Measurements from ENCODE around the gene C1QTNF6.

DNA sequence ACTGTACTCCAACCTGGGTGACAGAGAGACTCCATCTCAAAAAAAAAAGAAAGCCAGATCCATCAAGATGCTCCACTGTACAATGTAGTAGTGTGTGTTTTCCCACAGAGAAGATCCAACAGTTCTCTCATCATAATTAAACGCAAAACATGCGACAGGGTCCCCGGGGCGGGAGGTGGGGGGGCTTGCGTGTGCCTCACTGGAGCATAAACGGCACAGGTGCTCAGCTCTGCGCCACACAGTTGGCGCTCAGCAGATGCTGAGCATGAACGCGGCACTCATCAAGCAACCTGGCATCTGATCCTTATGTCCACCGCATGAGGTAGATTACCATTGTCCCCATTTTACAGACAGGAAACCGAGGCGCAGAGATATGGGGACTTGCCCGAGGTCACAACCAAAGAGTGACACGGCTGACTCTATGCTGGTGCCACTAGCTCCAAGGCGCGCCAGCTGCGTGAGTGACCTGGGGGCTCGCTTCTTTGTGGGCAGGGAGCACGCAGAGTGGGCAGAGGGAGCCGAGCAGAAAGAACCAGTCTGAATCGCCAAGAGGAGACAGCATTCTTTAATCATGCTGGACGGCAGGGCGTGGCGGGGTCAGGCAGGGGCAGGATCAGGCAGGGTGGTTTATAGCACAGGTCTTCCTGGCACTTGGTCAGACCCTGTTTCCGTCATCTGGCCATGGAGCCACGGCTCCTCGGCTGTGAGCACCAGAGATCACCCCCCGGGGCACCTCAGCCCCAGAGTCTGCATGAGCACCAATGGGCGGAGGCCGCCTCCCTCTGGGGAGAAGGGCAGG, 8.2 kb downstream of the C1QTNF6 start:
- TF ChIP-seq, protein P1, sequence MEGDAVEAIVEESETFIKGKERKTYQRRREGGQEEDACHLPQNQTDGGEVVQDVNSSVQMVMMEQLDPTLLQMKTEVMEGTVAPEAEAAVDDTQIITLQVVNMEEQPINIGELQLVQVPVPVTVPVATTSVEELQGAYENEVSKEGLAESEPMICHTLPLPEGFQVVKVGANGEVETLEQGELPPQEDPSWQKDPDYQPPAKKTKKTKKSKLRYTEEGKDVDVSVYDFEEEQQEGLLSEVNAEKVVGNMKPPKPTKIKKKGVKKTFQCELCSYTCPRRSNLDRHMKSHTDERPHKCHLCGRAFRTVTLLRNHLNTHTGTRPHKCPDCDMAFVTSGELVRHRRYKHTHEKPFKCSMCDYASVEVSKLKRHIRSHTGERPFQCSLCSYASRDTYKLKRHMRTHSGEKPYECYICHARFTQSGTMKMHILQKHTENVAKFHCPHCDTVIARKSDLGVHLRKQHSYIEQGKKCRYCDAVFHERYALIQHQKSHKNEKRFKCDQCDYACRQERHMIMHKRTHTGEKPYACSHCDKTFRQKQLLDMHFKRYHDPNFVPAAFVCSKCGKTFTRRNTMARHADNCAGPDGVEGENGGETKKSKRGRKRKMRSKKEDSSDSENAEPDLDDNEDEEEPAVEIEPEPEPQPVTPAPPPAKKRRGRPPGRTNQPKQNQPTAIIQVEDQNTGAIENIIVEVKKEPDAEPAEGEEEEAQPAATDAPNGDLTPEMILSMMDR (IDR thresholded peaks at IDR 0.05): no peak
- TF ChIP-seq POLR2A (IDR thresholded peaks at IDR 0.05): no peak

All from testis (tissue), 2 donors.